Neural crest cell (in vitro differentiated cells): ENCODE measurements around the gene KRT9. TPM values are rescaled to one million over a fixed set of nuclear protein-coding genes. Genes with fewer than 3 reads are reported as not detected.

Experiments used
- DNase-seq: peaks from one replicate; pipeline ENCODE4 v3.0.0; 2021; ENCODE audit warnings: low read depth, mixed read lengths, low spot score
- H3K27ac Mint-ChIP-seq: one replicate; pipeline ENCODE4 v1.8.0; 2021; ENCODE audit warnings: mild to moderate bottlenecking, mixed read lengths; ENCODE audit not compliant: unreplicated experiment
- H3K27me3 Mint-ChIP-seq: 2 replicates; pipeline ENCODE4 v1.8.0; 2021; ENCODE audit warnings: low read depth, mild to moderate bottlenecking, mixed read lengths
- H3K36me3 Mint-ChIP-seq: 2 replicates; pipeline ENCODE4 v1.8.0; 2021; ENCODE audit warnings: low read depth, mild to moderate bottlenecking, mixed read lengths
- H3K4me1 Mint-ChIP-seq: 2 replicates; pipeline ENCODE4 v1.8.0; 2021; ENCODE audit warnings: mixed read lengths
- H3K4me3 Mint-ChIP-seq: one replicate; pipeline ENCODE4 v1.8.0; 2021; ENCODE audit warnings: mild to moderate bottlenecking, mixed read lengths
- H3K9me3 Mint-ChIP-seq: 2 replicates; pipeline ENCODE4 v1.8.0; 2021; ENCODE audit warnings: mixed read lengths
- total RNA-seq: library from RNA; stranded (reverse); gene quantifications from 2 replicates; pipeline ENCODE4 v1.2.1, GENCODE V29; 2021
- TF ChIP-seq, protein P1 (sequence below): fragments of 200-600 bp; sonication (generic); conservative IDR thresholded peaks from 2 replicates; pipeline ENCODE4 v1.5.0; 2021; ENCODE audit warnings: antibody characterized with exemption, mild to moderate bottlenecking

The KRT9 gene
- total RNA-seq, 1 donor from 2014 or later: not detected

DNA sequence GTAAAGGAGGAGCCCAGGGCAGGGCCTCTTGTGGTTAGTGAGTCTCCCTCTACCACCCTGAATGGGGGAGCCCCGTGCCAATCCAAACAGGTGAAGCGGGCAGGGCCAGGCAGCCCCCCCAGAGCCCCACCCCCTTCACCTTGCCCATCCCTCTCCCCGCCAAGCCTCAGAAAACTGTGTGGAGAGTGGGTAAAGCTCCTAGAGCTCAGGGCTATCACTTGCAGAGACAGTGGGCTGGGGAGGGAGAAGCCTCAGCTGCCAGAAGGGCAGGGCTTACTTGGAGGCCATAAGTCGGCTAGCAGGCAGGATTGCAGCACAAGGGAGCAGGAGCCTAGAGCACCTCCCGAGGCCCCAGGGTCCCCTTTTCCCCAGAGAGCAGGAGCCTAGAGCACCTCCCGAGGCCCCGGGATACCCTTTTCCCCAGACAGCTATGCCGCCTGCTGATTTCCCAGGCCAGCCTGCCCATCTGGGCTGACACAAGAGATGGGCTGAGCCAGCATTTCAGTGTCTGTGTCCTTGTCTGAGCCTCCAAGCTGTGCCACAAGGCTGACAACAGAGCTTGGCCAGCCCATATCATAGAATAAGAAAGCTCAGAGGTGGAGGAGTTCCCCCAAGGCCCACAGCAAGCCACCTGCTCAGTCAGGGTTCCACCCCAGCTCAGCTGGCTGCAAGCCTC, 21.6 kb upstream of the KRT9 start:
- H3K36me3 Mint-ChIP-seq: no peaks in the 10 kb centered on the region
- TF ChIP-seq, protein P1, sequence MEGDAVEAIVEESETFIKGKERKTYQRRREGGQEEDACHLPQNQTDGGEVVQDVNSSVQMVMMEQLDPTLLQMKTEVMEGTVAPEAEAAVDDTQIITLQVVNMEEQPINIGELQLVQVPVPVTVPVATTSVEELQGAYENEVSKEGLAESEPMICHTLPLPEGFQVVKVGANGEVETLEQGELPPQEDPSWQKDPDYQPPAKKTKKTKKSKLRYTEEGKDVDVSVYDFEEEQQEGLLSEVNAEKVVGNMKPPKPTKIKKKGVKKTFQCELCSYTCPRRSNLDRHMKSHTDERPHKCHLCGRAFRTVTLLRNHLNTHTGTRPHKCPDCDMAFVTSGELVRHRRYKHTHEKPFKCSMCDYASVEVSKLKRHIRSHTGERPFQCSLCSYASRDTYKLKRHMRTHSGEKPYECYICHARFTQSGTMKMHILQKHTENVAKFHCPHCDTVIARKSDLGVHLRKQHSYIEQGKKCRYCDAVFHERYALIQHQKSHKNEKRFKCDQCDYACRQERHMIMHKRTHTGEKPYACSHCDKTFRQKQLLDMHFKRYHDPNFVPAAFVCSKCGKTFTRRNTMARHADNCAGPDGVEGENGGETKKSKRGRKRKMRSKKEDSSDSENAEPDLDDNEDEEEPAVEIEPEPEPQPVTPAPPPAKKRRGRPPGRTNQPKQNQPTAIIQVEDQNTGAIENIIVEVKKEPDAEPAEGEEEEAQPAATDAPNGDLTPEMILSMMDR: no peak
- no peaks in the 10 kb centered on the region for H3K4me1 Mint-ChIP-seq
- H3K4me3 Mint-ChIP-seq: no peak overlapping the region
- H3K27ac Mint-ChIP-seq: no peak overlapping the region
- DNase-seq: no peak
- peaks cover 27% of the 10 kb centered on the region for H3K27me3 Mint-ChIP-seq
- no peaks in the 10 kb centered on the region for H3K9me3 Mint-ChIP-seq

DNA sequence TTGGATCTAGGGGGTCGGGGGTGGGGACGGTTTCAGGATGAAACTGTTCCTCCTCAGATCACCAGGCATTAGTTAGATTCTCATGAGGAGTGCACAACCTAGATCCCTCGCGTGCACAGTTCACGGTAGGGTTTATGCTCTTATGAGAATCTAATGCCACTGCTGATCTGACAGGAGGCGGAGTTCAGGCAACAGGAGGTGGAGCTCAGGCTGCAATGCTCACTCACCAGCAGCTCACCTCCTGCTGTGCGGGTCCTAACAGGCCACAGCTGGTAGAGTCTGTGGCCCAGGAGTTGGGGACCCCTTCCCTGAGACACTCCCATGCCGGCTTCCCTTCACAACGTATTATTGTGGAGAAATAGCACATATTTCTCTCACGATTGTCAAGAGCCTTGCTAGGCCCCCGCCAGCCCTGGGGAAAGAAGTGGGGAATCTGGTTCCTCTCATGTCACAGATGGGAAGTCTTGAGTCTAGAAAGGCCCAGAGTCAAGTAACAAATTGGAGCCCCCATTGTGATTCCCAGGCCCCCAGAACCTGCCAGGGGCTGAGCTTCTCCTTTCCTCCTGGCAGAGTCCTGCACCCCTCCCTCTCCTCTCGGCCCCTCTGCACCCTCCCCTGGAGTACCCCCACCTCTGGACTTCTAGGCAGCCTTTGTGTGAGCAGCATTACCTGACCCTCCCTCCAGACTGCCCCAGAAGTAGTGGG, 20.9 kb upstream of the KRT9 start:
- Mint-ChIP-seq H3K4me3 (no peak overlapping the region), H3K9me3 (no peaks in the 10 kb centered on the region), H3K36me3 (no peaks in the 10 kb centered on the region), H3K27ac (no peak overlapping the region), H3K27me3 (peaks cover 27% of the 10 kb centered on the region), H3K4me1 (no peaks in the 10 kb centered on the region)
- TF ChIP-seq, protein P1: no peak
- DNase-seq: no peak

DNA sequence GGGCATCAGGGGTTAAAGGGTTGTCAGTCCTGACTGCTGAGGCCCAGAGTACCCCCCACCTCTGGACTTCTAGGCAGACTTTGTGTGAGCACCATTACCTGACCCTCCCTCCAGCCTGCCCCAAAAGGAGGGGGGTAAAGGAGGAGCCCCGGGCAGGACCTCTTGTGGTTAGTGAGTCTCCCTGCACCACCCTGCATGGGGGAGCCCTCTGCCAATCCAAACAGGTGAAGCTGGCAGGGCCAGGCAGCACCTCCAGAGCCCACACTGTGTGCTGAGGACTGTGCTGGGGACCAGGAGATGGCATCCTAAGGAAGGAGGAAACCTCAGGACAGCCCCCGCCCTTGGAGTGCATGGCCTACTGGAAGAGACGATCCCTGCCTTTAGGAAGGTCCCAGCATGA, 17.4 kb upstream of the KRT9 start:
- no peak overlapping the region for H3K4me3 Mint-ChIP-seq
- H3K4me1 Mint-ChIP-seq: no peaks in the 10 kb centered on the region
- H3K9me3 Mint-ChIP-seq: no peaks in the 10 kb centered on the region
- H3K27me3 Mint-ChIP-seq: peaks cover 9% of the 10 kb centered on the region
- TF ChIP-seq, protein P1: no peak
- H3K36me3 Mint-ChIP-seq: no peaks in the 10 kb centered on the region
- H3K27ac Mint-ChIP-seq: no peak overlapping the region
- no peak for DNase-seq

DNA sequence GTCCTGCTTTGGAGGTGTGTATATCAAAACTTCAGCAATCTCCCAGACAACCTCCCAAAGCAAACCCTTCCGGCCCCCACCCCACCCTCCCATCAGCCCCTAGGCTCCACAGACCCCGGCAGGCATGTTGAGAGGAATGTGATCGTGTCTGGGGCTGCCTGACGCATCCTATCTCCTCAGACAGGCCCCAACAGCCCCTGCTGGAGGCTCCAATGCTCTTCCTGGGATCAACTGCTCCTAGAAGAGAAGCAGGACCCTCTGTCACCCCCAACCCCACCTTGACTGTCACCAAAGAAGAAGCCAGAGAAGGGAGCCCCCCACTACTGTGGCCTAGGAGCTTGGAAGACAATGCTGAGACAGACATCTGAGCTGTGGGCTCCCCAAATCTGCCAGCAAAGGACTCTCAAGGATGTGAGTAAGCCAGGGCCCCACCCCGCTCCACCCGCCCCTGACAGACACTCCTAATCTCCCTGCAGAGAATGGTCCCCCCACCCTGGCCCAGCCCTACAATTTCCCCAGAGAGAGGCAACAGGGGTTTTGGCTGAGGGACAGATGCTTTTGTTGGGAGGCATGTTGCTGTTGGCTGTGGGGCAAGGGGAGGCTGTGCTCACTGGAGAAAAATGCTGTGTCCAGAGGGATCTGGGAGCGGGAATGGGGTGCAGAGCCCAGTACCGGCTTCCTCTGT, 16.4 kb upstream of the KRT9 start:
- Mint-ChIP-seq H3K4me3 (no peak overlapping the region), H3K36me3 (no peaks in the 10 kb centered on the region), H3K9me3 (no peaks in the 10 kb centered on the region), H3K4me1 (no peaks in the 10 kb centered on the region), H3K27me3 (peaks cover 2% of the 10 kb centered on the region), H3K27ac (no peak overlapping the region)
- TF ChIP-seq, protein P1: no peak
- no peak for DNase-seq

- Mint-ChIP-seq H3K4me1 (no peaks in the 10 kb centered on the region), H3K4me3 (no peak within 1 kb of the TSS), H3K27ac (peak within 1 kb of the TSS; percentile 71), H3K9me3 (no peaks in the 10 kb centered on the region), H3K36me3 (no peaks in the 10 kb centered on the region), H3K27me3 (peaks cover 5% of the 10 kb centered on the region)
- no peak for DNase-seq
- TF ChIP-seq, protein P1: no peak
Observed at GRCh38 chr17:41586863-41587495, 15.1 kb upstream of the KRT9 start, which contains the start of gene KRT14. Gene KRT14 (minus strand): TSS chr17:41586895. CDS start chr17:41586834, 61 bp downstream.
